ENCODE results near the gene IRAK4.
A peak's percentile ranks its signal among the peaks of the same experiment; 100 is the strongest.

The IRAK4 gene

DNA sequence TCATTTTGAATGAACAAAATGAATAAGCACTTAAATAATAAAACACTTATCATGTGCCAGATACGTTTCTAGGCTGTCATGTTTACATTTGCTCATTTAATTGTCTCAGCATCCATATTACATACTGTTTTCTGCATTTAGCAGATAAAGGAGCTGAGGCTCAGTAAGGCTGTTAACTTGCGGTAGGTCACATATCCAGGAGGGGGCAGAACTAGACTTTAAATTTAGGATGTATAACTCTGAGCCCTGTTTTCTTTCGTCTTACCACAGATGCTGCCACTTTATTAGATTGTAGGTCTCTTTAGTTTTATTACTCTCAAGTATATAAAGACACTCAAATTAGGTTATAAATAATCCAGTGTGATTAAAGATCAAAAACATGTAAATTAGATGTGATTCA is 17.7 kb downstream of the IRAK4 start:
- DNase-seq = no peak

DNA sequence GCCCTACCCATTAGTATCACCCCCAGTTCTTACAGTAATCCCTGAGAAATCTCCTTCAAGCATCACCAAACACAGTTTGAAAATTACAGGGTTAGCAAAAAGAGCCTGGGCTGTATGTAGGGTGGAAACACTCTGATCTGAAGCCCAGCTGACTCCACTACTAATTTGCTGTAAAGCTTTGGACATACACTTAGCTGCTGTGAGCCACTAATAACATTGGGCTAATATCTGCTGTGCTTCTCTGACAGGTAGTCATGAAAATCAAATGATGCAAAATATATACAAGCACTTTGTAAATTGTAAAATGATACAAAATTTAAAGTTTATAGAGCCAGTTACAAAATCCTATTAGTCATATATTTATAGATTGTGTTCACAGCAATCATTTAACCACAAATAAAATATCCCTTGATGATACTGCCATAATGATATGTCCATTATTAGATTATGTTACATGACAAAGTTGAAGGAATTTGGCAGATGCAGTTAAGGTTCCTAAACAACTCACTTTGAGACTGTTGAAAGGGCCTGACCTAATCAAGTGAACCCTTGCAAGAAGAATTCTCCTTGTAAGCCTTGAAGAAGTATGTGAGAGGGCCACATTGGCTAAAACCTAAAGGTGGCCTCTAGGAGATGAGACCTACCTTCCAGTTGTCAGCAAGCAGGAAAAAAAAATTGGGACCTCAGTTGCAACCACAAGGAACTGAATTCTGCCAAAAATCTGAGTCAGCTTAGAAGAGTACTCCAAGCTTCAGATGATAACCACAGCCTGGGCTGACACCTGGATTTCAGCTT is 28.3 kb downstream of the IRAK4 start:
- no peak for DNase-seq

DNA sequence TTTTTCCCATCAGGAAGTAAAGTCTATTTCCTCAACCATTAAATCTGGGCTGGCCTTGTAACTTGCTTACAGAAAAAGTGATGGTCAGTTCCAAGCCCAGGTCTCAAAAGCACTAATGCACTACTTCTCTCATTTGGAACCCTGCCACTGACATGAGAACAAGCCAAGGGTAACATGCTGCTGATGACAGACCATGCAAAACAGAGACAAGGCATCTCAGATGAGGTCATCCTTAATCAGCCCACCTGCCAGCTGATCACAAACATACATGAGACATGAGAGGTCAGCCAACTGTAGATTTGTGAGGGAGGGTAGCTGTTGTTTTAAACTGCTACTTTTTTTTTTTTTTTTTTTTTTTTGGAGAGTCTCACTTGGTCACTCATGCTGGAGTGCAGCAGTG is 31.2 kb downstream of the IRAK4 start:
- DNase-seq = no peak

DNA sequence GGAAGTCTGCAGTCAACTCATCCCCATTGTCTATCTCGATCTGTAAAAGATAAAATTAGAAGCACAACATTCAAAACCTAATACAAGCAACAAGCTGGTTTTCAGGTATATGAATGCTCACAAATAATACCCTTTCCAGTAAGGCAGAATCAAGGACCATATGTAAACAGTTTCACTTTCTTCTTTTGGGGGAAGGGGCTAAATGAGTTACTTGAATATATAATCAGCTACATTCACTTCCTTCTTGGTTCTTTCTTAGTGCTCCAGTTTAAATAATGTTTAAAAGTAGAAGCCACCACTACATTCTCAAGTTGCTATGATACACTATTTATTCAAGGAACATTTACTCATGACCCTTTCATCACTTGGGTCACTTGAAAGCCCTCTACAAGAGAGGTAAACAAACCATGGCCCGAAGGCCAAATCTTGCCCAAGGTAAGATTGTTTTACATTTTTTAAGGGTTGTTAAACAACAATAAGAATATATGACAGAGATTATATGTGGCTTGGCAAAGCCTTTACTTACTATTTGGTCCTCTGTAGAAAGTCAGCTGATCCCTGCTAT is 37.0 kb downstream of the IRAK4 start:
- DNase-seq = no peak

DNA sequence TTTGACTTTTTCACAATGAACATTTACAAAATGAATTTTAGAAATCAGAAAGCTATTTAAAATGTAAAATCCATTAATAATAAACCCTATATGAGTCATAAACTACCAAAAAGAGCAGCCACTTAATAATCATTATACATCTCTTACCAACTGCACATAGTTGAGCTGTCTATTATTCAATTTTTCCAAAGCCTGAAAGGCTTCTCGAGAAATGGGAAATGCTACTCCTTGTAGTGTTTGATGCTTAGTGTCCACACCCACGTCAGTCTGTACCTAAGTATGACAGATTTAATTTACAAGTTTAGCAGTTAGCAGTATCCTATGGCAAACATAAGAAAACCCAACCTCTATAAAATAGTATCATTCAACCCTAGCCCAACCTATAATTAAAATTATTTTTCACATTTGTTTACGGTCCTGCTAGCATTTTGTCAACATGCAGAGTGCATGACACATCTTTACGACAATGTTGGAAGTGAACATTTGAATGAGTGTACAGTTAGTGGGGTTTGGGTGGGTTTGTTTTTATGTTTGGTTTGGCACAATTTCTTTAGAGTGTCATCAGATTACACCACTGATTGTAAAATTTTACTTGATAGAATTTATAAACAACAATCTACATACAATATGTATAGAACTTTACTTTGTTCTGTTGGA is 38.9 kb downstream of the IRAK4 start:
- no peak for DNase-seq

DNA sequence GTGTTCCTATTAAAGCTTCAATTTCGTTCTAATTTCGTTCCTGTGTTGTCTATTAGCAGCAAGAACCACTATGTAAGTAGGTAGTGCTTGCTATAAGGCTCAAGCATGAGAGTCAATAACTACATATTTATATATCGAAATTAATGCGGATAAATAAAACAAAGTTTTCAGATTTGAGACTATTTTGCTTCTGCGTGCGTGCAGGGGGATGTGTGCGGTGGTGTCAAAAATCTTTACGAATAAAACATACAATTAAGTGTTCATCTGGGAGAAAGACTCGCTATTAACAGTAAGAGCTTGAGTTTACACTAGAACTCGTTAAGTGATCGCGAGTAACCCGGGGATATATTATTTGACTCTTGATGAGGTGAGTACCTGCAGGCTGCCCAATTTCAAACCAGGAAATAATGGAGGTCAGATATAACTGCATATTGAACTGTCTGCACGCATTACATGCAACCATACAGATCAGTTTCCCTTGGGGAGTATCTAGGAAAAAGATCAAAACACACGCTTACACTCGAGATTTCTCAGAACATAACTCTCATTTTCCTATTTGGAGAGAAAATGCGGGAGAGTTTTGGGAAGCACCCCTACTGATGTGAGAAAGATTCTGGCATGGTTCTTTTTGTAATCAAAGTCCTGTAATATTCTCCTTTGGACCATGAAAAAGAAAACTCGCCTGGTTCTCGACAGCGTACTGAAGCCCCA is 46.6 kb downstream of the IRAK4 start:
- no peak for DNase-seq

DNA sequence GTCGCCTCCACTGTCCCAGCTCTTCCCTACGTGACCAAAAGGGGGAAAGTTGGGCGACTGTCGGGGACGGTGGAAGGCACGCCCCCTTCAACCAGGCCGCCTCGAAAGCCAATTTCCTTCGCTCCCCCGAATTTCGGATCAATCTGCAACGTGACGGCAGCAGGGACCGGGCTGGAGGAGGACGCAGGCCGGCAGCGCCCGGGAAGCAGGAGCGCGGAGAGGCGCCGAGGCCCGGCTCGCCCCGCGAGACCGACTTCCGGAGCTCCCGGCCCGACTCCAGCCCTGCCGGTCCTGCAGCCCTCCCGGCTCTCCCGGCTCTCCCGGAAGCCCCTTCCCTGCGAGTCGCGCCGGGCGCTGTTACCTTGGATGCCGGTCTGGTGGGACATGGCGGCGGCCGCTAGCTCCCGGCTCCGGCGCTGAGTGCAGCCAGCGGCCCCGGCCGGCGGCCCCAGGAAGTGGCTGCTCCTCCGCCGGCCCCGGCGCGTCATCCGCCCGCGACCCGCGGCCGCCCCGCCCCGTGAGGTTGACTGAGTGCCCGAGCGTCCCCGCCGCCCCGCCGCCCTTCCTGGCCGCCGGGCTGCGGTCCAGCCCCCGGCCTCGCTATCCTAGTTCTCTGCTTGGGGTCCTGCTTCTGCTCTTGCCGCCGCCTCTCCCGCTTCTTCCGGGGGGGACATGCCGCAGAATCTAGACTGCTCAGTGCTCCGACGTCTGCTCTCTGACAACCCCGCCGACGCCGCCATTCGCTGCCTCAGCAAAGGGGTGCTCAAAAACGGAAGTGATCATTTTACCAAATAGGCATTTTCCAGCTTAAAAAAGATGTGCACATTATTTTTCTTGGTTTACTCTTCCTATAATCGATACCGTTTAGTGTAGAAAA is 47.3 kb downstream of the IRAK4 start, which contains the start of gene TWF1:
Gene TWF1 (minus strand): TSS at position 458 of the 877 bp plus-strand sequence. CDS start 72 bp downstream, at position 386.
- DNase-seq = peak; percentile 85

DNA sequence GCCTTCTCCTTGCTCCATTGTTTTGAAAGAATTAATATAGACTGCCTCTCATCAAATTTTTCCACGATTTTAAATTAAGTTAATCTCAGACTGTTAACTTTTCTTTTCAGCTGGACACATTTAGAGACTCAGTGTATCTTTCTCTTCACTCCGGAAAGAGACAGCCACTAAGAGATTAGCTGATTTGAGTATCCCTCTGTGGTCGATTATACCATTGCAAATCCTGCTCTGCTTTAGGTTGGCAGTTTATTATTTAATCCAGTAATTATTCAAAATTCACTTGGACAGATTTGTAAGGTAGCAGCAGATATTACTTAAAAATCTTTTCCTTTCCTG is 48.0 kb downstream of the IRAK4 start:
- DNase-seq = no peak

DNA sequence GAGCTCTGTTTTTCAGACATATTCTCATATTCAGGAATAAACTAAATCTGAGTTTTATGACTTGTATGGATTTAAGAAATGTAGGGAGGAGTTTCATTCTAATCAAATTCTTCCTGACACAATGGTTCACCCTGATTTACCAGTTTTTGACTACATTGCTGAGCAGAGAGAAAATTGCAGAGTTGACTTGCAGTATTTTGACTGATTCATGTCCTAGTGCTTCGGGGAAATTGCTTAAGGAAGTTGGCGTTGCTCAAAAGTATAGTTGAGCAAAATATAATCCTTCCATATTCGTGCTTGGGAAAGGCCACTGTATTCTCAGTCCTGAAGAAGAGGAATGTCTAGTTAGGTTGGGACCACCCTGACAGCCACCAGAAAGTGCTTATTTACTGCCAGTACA is 48.6 kb downstream of the IRAK4 start:
- no peak for DNase-seq

DNA sequence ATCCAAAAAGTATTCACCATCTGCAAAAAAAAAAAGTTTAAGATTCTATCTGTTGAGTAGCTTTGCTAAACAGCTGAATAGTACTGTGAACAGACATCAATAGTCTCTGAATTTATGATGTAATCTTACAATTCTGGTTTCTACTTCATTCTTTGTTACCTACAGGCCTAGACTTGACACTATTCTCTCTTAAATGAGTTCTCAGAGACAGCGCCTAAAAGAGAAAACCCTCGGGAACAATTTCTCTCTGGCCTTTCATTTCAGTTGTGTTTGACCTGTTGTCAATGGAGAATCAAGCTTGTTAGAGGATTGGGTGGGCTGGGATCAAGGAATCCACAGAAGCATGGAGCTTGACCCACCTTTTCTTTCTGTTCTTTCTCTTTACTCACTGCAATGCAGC is 53.3 kb downstream of the IRAK4 start:
- no peak for DNase-seq

DNA sequence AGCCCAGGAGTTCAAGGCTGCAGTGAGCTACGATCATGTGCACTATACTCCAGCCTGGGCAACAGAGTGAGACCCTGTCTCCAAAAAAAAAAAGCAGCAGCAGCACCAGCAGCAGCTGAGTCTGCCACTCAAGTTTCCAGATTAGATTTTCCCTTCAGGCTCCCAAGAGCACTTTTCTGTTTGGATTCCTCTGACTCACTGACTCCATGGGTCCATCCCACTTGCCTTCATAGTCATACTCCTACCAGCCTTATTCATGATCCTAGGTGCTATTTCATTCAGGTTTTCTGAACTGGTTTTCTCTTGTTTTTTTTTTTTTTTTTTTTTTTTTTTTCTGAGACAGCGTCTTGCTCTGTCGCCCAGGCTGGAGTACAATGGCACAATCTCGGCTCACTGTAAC is 54.2 kb downstream of the IRAK4 start:
- no peak for DNase-seq

DNA sequence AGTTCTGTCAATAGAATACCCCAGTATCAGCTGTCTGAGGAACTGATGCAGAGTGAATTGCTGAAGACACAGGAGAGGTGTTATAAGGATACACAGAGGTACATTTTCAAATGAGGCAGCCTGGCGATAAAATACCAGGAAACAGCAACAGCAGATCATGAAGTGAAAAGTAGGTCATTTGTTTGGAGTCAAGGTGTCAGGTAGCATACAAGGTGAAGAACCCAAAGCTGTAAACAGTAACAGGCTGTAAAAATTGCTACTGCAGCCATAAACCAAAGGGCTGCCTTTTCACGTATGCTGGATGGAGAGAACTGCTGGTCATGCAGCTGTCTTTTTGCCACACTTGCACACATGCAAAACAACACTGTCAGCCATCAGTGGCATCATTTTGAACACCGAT is 56.7 kb downstream of the IRAK4 start:
- DNase-seq = no peak

DNA sequence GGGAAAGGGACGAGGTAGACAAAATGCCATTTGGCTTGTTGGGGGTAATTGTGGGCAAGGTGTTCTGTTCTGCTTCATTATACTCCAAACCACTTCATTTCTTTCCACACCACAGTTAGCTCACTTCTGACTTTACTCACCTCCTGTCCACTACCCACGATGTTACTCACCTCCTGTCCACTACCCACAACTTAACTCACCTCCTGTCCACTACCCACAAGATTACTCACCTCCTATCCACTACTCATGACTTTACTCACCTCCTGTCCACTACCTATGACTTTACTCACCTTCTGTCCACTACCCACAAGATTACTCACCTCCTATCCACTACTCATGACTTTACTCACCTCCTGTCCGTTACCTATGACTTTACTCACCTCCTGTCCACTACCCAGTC is 57.4 kb downstream of the IRAK4 start:
- no peak for DNase-seq

DNA sequence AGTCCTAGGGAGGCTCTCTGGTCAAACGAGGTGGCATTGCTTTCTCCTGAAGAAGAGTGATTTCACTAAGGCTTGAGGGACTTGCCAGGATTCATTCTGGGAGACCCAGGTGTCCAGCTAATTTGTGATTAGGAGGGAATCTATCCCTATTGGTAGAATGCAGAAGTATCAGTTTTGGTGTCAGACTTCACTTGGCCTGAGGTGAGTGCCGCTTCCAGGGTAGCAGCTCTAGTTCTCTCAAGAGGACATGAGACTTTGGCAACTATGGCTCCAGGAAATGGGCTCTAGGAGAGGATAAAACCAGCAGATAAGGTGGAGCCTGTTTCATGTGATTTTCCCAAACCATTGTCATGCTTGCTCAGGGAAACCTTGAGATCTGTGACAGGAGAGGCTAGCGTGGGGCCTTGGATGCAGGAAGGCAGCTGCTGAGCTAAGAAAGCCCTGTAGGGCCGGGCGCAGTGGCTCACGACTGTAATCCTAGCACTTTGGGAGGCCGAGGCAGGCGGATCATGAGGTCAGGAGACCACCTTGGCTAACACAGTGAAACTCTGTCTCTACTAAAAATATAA is 65.5 kb downstream of the IRAK4 start:
- DNase-seq = no peak

DNA sequence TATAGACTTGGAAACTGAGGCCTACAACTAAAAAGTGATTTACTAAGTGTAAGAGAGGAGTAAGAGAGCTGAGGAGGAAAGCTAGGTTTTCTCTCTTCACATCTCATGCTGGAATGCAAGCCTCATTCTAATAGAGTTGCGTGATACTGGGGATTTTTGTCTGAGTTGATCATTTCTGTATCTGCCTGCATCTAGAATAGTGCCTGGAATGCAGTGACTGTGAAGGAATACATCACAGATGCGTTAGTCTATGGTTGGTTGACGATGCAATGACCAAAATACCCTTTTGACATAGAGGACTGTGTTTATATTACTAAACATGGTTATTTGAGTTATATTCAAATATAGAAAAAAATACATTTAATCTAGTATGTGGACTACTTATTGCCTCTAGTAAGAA is 67.9 kb downstream of the IRAK4 start:
- no peak for DNase-seq

DNA sequence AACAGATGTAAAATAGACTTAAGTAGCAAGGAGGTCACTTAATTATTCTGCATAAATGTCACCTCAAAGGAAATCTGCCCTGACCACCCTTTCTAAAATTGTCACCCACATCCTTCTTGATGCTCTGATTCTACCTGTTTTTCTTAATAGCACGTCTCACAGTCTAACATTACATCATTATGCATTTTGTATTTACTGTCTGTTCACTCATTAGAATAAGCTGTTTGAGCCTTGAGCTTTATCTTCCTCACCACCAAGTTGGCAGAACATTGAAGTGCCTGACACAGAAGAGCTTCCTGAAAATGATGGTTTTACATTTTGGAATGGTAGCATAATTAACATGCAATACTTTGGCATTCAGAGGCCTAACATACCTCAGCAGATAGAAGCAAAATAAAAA is 68.3 kb downstream of the IRAK4 start:
- no peak for DNase-seq

DNA sequence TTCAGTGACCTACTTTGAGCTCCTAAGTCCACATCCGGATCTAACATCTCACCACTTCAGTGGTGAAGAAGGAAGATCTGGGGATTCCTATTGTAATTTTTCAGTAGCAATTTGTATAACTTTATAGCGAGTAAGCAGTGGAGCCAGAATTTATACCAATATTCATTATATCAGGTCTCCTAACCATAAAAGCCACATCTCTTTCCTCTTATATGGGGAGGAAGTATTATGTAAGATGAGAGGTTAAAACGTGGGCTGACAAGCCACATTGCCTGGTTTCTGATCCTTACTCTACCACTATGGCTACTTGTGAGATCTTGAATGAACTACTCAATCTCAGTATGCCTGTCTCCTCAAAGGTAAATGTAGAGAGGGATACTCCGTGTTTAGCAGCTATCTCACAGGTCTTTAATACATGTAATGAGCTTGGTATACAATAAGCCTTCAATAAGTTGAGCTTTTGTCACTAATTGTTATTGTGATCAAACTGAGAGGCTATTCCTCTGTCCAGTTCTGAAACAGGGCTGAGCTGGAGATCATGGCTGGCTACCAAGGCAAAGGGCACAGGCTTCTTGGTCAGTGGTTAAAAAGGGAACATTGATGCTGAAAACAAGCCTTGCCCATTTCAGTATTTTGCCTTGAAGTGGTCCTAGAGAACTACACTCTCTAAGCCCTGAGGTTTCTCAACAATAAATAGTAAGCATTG is 73.9 kb downstream of the IRAK4 start:
- DNase-seq = no peak

DNA sequence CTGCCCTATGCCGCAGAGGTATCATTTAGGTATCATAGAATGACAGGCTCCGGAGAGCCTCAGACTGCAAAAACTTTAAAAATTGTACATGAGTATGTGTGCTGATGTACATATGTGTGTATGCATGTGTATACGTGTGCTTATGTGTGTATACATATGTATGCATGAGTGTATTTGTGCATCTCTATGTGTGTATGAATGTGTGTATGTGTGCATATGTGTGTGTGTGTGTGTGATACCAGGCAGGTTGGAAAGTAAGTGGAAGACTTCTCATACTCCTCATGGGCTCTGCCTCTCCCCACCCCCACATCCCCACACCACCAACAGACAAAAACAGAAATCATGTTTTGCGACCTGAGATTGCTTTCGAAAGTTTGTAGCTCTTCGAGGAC is 76.5 kb downstream of the IRAK4 start:
- DNase-seq = no peak

DNA sequence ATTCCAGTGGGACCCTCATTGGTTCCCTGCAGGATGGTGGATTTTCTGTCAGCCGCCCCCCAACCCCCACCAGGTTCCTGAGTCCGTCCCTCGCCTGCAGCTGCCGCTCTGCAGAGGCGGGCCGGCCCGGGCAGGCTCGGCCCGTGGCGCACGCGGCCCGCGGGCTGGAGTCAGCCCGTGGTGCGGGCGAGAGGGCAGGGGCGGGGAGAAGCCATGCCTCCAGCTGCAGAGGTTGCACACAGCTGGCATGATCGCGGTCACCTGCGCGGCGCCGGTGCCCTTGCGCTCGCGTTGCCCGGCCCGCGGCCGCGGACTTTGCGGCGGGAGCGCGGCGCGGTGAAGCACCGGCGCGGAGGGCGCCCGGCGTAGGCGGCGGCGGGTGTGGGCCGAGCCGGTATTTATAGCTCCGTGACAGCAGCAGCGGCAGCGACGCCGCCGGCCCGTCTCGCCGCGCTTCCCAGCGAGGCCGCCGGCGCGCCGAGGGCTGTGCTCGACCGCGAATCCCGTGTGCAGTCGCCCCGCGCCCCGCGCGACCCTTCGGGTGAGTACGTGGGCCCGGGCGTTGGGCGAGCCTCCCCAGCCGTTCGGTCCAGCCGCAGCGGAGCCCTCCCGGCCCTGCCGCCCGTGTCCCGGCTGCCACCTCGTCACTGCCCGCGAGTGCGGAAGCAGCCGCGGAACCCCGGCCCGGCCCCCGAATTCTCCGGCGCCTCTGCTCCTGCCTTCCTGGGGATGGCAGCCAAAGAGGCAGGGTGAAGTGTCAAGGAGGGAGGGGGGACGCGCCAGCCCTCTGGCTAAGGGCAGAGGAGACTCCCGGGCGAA is 77.1 kb downstream of the IRAK4 start, which contains the start of gene TMEM117:
Gene TMEM117 (plus strand): TSS at position 426 of the 819 bp plus-strand sequence.
- DNase-seq = peak; percentile 56

DNA sequence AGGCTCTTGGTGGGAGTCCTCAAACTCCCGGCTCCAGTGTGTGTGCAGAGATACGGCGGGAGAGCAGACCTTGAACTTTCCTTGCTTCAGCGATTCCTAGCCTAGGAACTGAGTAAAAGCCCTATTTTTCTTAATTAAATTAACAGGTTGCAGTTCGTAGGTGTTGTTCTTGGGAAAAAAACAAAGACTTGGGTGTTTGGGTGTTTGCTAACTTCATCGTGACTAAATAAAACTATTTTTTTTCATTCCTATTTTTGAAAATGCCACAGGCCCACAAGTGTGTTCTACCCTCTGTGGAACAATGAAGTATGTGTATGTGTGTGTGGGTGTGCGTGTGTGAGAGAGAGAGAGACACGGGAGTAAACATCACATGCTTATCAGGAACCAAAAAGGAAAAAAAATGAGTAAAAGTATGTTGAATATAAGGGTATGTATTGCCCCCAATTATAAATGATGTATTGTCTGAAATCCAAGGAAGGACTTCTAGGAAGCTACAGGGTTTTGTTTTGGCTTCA is 77.8 kb downstream of the IRAK4 start:
- DNase-seq = no peak
